H9 (cell line): ENCODE results near the gene INPP4A. TPM values are rescaled to one million over a fixed set of nuclear protein-coding genes. Genes with fewer than 3 reads are reported as not detected.

Source experiments
- DNase-seq: peaks from one replicate; pipeline ENCODE4 v3.0.0-alpha.2; 2017
- H2AFZ ChIP-seq: one replicate; pipeline ENCODE4 v1.6.1; 2013; ENCODE audit warnings: mild to moderate bottlenecking, low read length, control low read depth, moderate library complexity
- H2AK5ac ChIP-seq: 2 replicates; pipeline ENCODE4 v1.6.1; 2013; ENCODE audit warnings: low read length, control low read depth, mixed read lengths; ENCODE audit not compliant: insufficient read length
- H2BK120ac ChIP-seq: one replicate; pipeline ENCODE4 v1.6.1; 2013; ENCODE audit warnings: low read depth, mild to moderate bottlenecking, low read length, control low read depth, inconsistent platforms; ENCODE audit not compliant: poor library complexity, severe bottlenecking
- H2BK12ac ChIP-seq: 2 replicates; pipeline ENCODE4 v1.6.1; 2013; ENCODE audit warnings: low read length, control low read depth, mixed read lengths, low read depth; ENCODE audit not compliant: insufficient read length
- H2BK15ac ChIP-seq: 2 replicates; pipeline ENCODE4 v1.6.1; 2013; ENCODE audit warnings: low read depth, low read length, control low read depth
- H2BK20ac ChIP-seq: one replicate; pipeline ENCODE4 v1.6.1; 2013; ENCODE audit warnings: low read depth, mild to moderate bottlenecking, low read length, control low read depth, inconsistent platforms; ENCODE audit not compliant: poor library complexity, severe bottlenecking
- H2BK5ac ChIP-seq: 2 replicates; pipeline ENCODE4 v1.6.1; 2013; ENCODE audit warnings: low read length, control low read depth, mixed read lengths; ENCODE audit not compliant: insufficient read length
- H3K14ac ChIP-seq: 2 replicates; pipeline ENCODE4 v1.6.1; 2013; ENCODE audit warnings: low read length, control low read depth; ENCODE audit not compliant: insufficient read depth
- H3K18ac ChIP-seq: 2 replicates; pipeline ENCODE4 v1.6.1; 2013; ENCODE audit warnings: low read depth, mild to moderate bottlenecking, mixed read lengths, low read length, control low read depth; ENCODE audit not compliant: insufficient read length
- H3K23ac ChIP-seq: 2 replicates; pipeline ENCODE4 v1.6.1; 2013; ENCODE audit warnings: low read length, control low read depth, mixed read lengths, low read depth; ENCODE audit not compliant: insufficient read length
- H3K23me2 ChIP-seq: 2 replicates; pipeline ENCODE4 v1.6.1; 2013; ENCODE audit warnings: low read depth, mild to moderate bottlenecking, mixed read lengths, low read length, control low read depth; ENCODE audit not compliant: insufficient read length, poor library complexity, severe bottlenecking
- H3K27ac ChIP-seq: 2 replicates; pipeline ENCODE4 v1.5.1; 2013; ENCODE audit warnings: low read length, control low read depth, mixed read lengths, low read depth; ENCODE audit not compliant: insufficient read length
- H3K27me3 ChIP-seq: 2 replicates; pipeline ENCODE4 v1.6.1; 2013; ENCODE audit warnings: low read length, control low read depth, inconsistent platforms; ENCODE audit not compliant: insufficient read depth
- H3K4ac ChIP-seq: 2 replicates; pipeline ENCODE4 v1.6.1; 2013; ENCODE audit warnings: low read depth, mild to moderate bottlenecking, control low read depth, inconsistent platforms, low read length, moderate library complexity
- H3K4me1 ChIP-seq: 2 replicates; pipeline ENCODE4 v1.6.1; 2013; ENCODE audit warnings: low read length, control low read depth, inconsistent platforms; ENCODE audit not compliant: insufficient read depth
- H3K4me2 ChIP-seq: 2 replicates; pipeline ENCODE4 v1.6.1; 2013; ENCODE audit warnings: low read length, control low read depth, mixed read lengths; ENCODE audit not compliant: insufficient read length, insufficient read depth
- H3K56ac ChIP-seq: 2 replicates; pipeline ENCODE4 v1.6.1; 2013; ENCODE audit warnings: low read depth, mild to moderate bottlenecking, mixed read lengths, low read length, control low read depth; ENCODE audit not compliant: insufficient read length
- H3K79me1 ChIP-seq: 2 replicates; pipeline ENCODE4 v1.6.1; 2013; ENCODE audit warnings: low read depth, mild to moderate bottlenecking, moderate library complexity, low read length, control low read depth, inconsistent platforms; ENCODE audit not compliant: insufficient read depth, poor library complexity, severe bottlenecking
- H3K79me2 ChIP-seq: 2 replicates; pipeline ENCODE4 v1.6.1; 2013; ENCODE audit warnings: low read length, control low read depth, inconsistent platforms; ENCODE audit not compliant: insufficient read depth
- H3K9ac ChIP-seq: 2 replicates; pipeline ENCODE4 v1.6.1; 2013; ENCODE audit warnings: low read length, control low read depth, mixed read lengths; ENCODE audit not compliant: insufficient read length; ENCODE audit errors: extremely low read depth
- H3K9me3 ChIP-seq: one replicate; pipeline ENCODE4 v1.6.1; 2013; ENCODE audit warnings: low read depth, low read length, inconsistent platforms; ENCODE audit not compliant: control insufficient read depth
- H3T11ph ChIP-seq: one replicate; pipeline ENCODE4 v1.6.1; 2013; ENCODE audit warnings: mild to moderate bottlenecking, low read length, control low read depth, inconsistent platforms
- H4K20me1 ChIP-seq: one replicate; pipeline ENCODE4 v1.6.1; 2013; ENCODE audit not compliant: control insufficient read depth, insufficient read length, insufficient read depth
- H4K5ac ChIP-seq: 2 replicates; pipeline ENCODE4 v1.6.1; 2013; ENCODE audit warnings: low read depth, mild to moderate bottlenecking, mixed read lengths, low read length, control low read depth; ENCODE audit not compliant: insufficient read length
- H4K8ac ChIP-seq: replicated peaks from 2 replicates; pipeline ENCODE4 v1.6.1; 2013; ENCODE audit warnings: low read length, control low read depth, mixed read lengths, low read depth; ENCODE audit not compliant: insufficient read length
- H4K91ac ChIP-seq: 2 replicates; pipeline ENCODE4 v1.6.1; 2013; ENCODE audit warnings: low read depth, mild to moderate bottlenecking, moderate library complexity, mixed read lengths, low read length, control low read depth; ENCODE audit not compliant: insufficient read length
- H3K27ac Mint-ChIP-seq, 3 experiments: 2 replicates in 2 of 3; 3 replicates in 1 of 3; pipeline ENCODE4 v1.8.0; 2020 to 2021; ENCODE audit warnings: mixed read lengths in 3 of 3, mild to moderate bottlenecking in 1 of 3, moderate library complexity in 1 of 3
- H3K27me3 Mint-ChIP-seq: 2 replicates; pipeline ENCODE4 v1.8.0; 2021; ENCODE audit warnings: low read depth, mild to moderate bottlenecking, moderate library complexity, mixed read lengths
- H3K36me3 Mint-ChIP-seq, 3 experiments: 2 replicates in 2 of 3; 3 replicates in 1 of 3; pipeline ENCODE4 v1.8.0; 2020 to 2021; ENCODE audit warnings: low read depth in 3 of 3, mixed read lengths in 3 of 3; ENCODE audit not compliant: insufficient read depth in 1 of 3
- H3K4me1 Mint-ChIP-seq, 2 experiments: 2 replicates each; pipeline ENCODE4 v1.8.0; 2020; ENCODE audit warnings: mixed read lengths in 2 of 2
- H3K4me3 Mint-ChIP-seq, 2 experiments: 2 replicates in 1 of 2; 3 replicates in 1 of 2; pipeline ENCODE4 v1.8.0; 2020 to 2021; ENCODE audit warnings: mild to moderate bottlenecking in 2 of 2, mixed read lengths in 2 of 2, moderate library complexity in 1 of 2
- H3K9me3 Mint-ChIP-seq, 2 experiments: 2 replicates in 1 of 2; 3 replicates in 1 of 2; pipeline ENCODE4 v1.8.0; 2020; ENCODE audit warnings: mild to moderate bottlenecking in 2 of 2, mixed read lengths in 2 of 2, moderate library complexity in 1 of 2
- CTCF ChIP-seq: fragments of 200-600 bp; sonication (generic); conservative IDR thresholded peaks from 3 replicates; pipeline ENCODE4 v1.8.0; 2021; ENCODE audit warnings: antibody characterized with exemption, mild to moderate bottlenecking
- WGBS: extraction: QIAGEN DNeasy Blood & Tissue Kit; methylation state at CpG from one replicate; pipeline ENCODE4 v1.1.7; 2013; ENCODE audit warnings: missing lambda C conversion rate, low lambda C conversion rate, mixed read lengths; ENCODE audit not compliant: insufficient read length; ENCODE audit errors: extremely low coverage; 5-methylcytosine and 5-hydroxymethylcytosine counted together
- total RNA-seq: library from RNA; stranded (reverse); gene quantifications from 2 replicates; pipeline ENCODE4 v1.2.1, GENCODE V29; 2021

INPP4A gene
- total RNA-seq, 1 experiment from 2014 or later: 55.2 TPM

DNA sequence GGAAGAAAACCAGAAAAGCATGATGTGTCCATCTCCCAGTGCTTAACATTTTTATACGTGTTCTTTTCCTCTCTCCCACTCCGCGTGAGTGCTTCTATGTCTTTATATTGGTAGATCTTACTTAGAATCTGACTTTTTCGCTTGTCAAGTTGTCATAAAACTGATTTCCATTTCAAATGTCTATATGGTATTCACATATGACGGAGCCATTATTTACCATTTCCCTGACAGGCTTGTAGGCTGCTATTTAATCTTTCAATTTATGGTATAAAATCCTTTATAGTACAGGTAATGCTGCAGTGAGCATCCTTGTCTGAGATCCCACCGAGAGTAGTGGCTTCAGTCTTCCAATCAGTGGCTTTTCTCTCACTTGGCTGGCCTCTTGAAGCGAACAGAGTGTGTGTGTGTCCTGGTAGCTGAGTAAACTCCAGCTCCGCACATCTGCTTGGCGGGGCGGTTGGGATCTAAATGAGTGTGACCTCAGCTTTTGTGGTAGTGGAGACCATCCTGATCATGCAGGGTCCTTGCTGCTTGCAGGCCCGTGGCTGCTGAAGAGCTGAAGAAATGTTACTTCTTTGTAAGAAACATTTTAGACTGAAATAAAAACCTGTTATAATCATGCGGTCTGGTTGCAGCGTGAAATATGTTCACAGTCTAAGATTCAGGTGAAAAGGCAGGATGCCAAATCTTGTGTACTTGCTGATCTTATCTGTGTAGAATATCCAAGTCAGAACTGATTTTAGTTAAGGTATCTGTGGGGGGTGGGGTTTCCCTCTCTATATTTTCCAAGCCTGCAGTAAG, 40.2 kb downstream of the INPP4A start:
- H3K79me1 ChIP-seq: peaks cover 5% of the 10 kb centered on the region
- H4K5ac ChIP-seq: no peak overlapping the region
- H3K27ac ChIP-seq: no peak overlapping the region
- H4K91ac ChIP-seq: no peak overlapping the region
- H4K20me1 ChIP-seq: no peaks in the 10 kb centered on the region
- H3K23ac ChIP-seq: no peak overlapping the region
- no peak overlapping the region for H2BK5ac ChIP-seq
- Mint-ChIP-seq H3K4me1 (peaks cover 69 to 74% of the 10 kb centered on the region in 2 experiments), H3K4me3 (peak overlapping the region in 1 of 2 experiments; percentile 30; a peak in 2 of 5 replicates), H3K27me3 (no peaks in the 10 kb centered on the region), H3K36me3 (peaks cover 0 to 1% (median 0%) of the 10 kb centered on the region in 3 experiments; a peak in 2 of 7 replicates), H3K27ac (peak overlapping the region in 2 of 3 experiments; percentile 55 to 67; a peak in 3 of 7 replicates), H3K9me3 (no peaks in the 10 kb centered on the region)
- no peaks in the 10 kb centered on the region for H3K9me3 ChIP-seq
- no peak overlapping the region for H3K4me2 ChIP-seq
- no peaks in the 10 kb centered on the region for H3K23me2 ChIP-seq
- no peak overlapping the region for H3K4ac ChIP-seq
- H3K27me3 ChIP-seq: no peaks in the 10 kb centered on the region
- H3K56ac ChIP-seq: no peak overlapping the region
- no peak overlapping the region for H2BK12ac ChIP-seq
- DNase-seq: no peak
- TF ChIP-seq CTCF: no peak
- peaks cover 2% of the 10 kb centered on the region; the same call in 1 of the 2 replicates for H3K4me1 ChIP-seq
- H2BK120ac ChIP-seq: no peak overlapping the region
- no peak overlapping the region for H3T11ph ChIP-seq
- no peak overlapping the region for H2AK5ac ChIP-seq
- no peak overlapping the region for H2BK20ac ChIP-seq
- no peak overlapping the region for H3K9ac ChIP-seq
- H2AFZ ChIP-seq: no peak overlapping the region
- H2BK15ac ChIP-seq: no peak overlapping the region
- WGBS: no CpG with 5 or more reads among the region's 13 CpGs
- H3K79me2 ChIP-seq: peaks cover 2% of the 10 kb centered on the region; the same call in 1 of the 2 replicates
- H3K14ac ChIP-seq: peak overlapping the region; percentile 34
- no peak overlapping the region for H4K8ac ChIP-seq
- H3K18ac ChIP-seq: no peak overlapping the region
